ENCODE results near the gene GYS2.
A peak's percentile ranks its signal among the peaks of the same experiment; 100 is the strongest.

GYS2 gene

GRCh38 chr12:21502872-21503271 lies 101.8 kb downstream of the GYS2 start:
- no peak for DNase-seq (ENCODE audit: low spot score)

- peak; percentile 14 for DNase-seq (ENCODE audit: low spot score)
Measured at GRCh38 chr12:21502164-21502496, 102.5 kb downstream of the GYS2 start.

GRCh38 chr12:21501258-21502163 lies 103.1 kb downstream of the GYS2 start, which contains the start of the genes GOLT1B and RECQL:
Gene GOLT1B, plus strand, starts transcription at chr12:21501789. Its CDS starts 135 bp downstream, at chr12:21501924.
Gene RECQL, minus strand, starts transcription at chr12:21501635. Its CDS starts 2,065 bp downstream, at chr12:21499570.
- DNase-seq (ENCODE audit: low spot score), result peak; percentile 97

- no peak for DNase-seq (ENCODE audit: low spot score)
Measured at GRCh38 chr12:21500786-21501257, 103.8 kb downstream of the GYS2 start.

- no peak for DNase-seq (ENCODE audit: low spot score)
Measured at GRCh38 chr12:21499765-21500164, 104.9 kb downstream of the GYS2 start.
